Uterus (tissue), 4 donors: ENCODE results near the gene ZNF486. TPM values are rescaled to one million over a fixed set of nuclear protein-coding genes. Genes with fewer than 3 reads are reported as not detected.

Experiments
- small RNA-seq: library from RNA; depleted of rRNA; stranded (forward); fragments of <200 nt; gene quantifications from one replicate; pipeline ENCODE3, GENCODE V24; 2016
- total RNA-seq, 4 donors: library from RNA; depleted of rRNA in 3 of 4; stranded (reverse); fragments of >200 nt in 3 of 4; gene quantifications; one replicate each; pipeline versions ENCODE4 v1.1.0 to v1.2.4, GENCODE V29; 2014 to 2023
- donor health status: DM: yes; HTN: yes; CAD: no.

ZNF486 gene
- total RNA-seq, 4 donors from 2014 or later = 2.8 to 16.9 (median 6.3) TPM

Small RNA genes lying within 50 kb of the gene (small RNA-seq; reads per million reads assigned to genes)
- gene AC011447.4 = not detected

Other genes starting within 250 kb of the ZNF486 start
- 1 to 10 TPM; 1.3 to 6.8 (median 4.9) TPM for gene ZNF682, start 127.7 kb upstream of the ZNF486 start, total RNA-seq
- 1 to 10 TPM in 2 of 4 donors, under 1 TPM in 2; 0.29 to 9.8 (median 2.8) TPM for gene ZNF90, start 89.2 kb upstream of the ZNF486 start, total RNA-seq